GM12878 (cell line): ENCODE data around the gene CHAD. TPM values are rescaled to one million over a fixed set of nuclear protein-coding genes. Genes with fewer than 3 reads are reported as not detected.

Experiments used
- ATAC-seq: fragments of 200-7000 bp; cut with Tn5 transposase; 3 replicates; pipeline ENCODE4 v1.9.1; 2020; ENCODE audit warnings: mild to moderate bottlenecking, moderate library complexity
- BruUV-seq: library from RNA; stranded (reverse); fragments of 400-500 nt; replicated peaks from 2 replicates; lab custom pipeline; 2021; lab: Mats Ljungman, UMichigan
- CTCF ChIA-PET: fragments of 300-600 bp; sonication (Branson Sonifier 250); formaldehyde crosslinking; extraction: SDS; loops from one replicate; lab custom pipeline; 2021; ENCODE audit warnings: inconsistent platforms; lab: Yijun Ruan, JAX
- POLR2A ChIA-PET: fragments of 350-600 bp; formaldehyde crosslinking; extraction: SDS; loops from one replicate; lab custom pipeline; 2021; ENCODE audit warnings: inconsistent platforms; lab: Charles Lee
- RAD21 ChIA-PET: fragments of 300-600 bp; sonication (Branson Sonifier 250); formaldehyde crosslinking; loops from one replicate; lab custom pipeline; 2023; ENCODE audit warnings: antibody characterized with exemption; ENCODE audit not compliant: unreplicated experiment; lab: Charles Lee
- SMC1A ChIA-PET: fragments of 300-600 bp; sonication (Branson Sonifier 250); formaldehyde crosslinking; loops from one replicate; lab custom pipeline; 2023; ENCODE audit not compliant: unreplicated experiment, uncharacterized antibody; lab: Charles Lee
- DNase-seq: peaks from one replicate; pipeline ENCODE4 v3.0.0-alpha.2; 2011; ENCODE audit warnings: low read depth, low spot score
- FAIRE-seq: peaks from 3 replicates; lab custom pipeline; 2011; peaks lifted over from hg19 to GRCh38; lab: Jason Lieb, UNC
- H2AFZ ChIP-seq: 2 replicates; pipeline ENCODE4 v1.6.0; 2011; ENCODE audit warnings: low read depth, low read length, control low read depth; ENCODE audit not compliant: control insufficient read depth
- H3K27ac ChIP-seq: 2 replicates; pipeline ENCODE4 v1.5.1; 2011; ENCODE audit warnings: control low read depth; ENCODE audit not compliant: control insufficient read depth, insufficient read depth
- H3K27me3 ChIP-seq, 2 experiments: replicated peaks in 1 of 2; 2 replicates each; pipeline versions ENCODE4 v1.6.0 to v1.6.1; 2011; ENCODE audit warnings: low read length in 1 of 2; ENCODE audit not compliant: control insufficient read depth in 2 of 2, insufficient read depth in 2 of 2
- H3K36me3 ChIP-seq, 2 experiments: 2 replicates each; pipeline ENCODE4 v1.5.1; 2011; ENCODE audit warnings: low read length in 1 of 2; ENCODE audit not compliant: control insufficient read depth in 2 of 2, insufficient read depth in 2 of 2
- H3K4me1 ChIP-seq: 2 replicates; pipeline ENCODE4 v1.6.1; 2011; ENCODE audit warnings: mild to moderate bottlenecking, low read length, moderate library complexity, mixed read lengths; ENCODE audit not compliant: control insufficient read depth, insufficient read depth
- H3K4me2 ChIP-seq: 2 replicates; pipeline ENCODE4 v1.6.0; 2011; ENCODE audit warnings: control low read depth; ENCODE audit not compliant: control insufficient read depth, insufficient read depth
- H3K4me3 ChIP-seq: fragments of 200-600 bp; sonication (generic); 2 replicates; pipeline ENCODE4 v1.5.1; 2016
- H3K79me2 ChIP-seq: 2 replicates; pipeline ENCODE4 v1.6.0; 2011; ENCODE audit warnings: low read length; ENCODE audit not compliant: control insufficient read depth, insufficient read depth
- H3K9ac ChIP-seq: 2 replicates; pipeline ENCODE4 v1.8.0; 2011; ENCODE audit warnings: low read length, control low read depth, mixed read lengths; ENCODE audit not compliant: control insufficient read depth, insufficient read depth
- H3K9me3 ChIP-seq: replicated peaks from 3 replicates; pipeline ENCODE4 v1.5.1; 2011; ENCODE audit warnings: mild to moderate bottlenecking, low read length; ENCODE audit not compliant: control insufficient read depth, insufficient read depth
- H4K20me1 ChIP-seq: 2 replicates; pipeline ENCODE4 v1.6.0; 2011; ENCODE audit not compliant: control insufficient read depth, insufficient read depth
- BCLAF1 ChIP-seq: fragments of 450-650 bp; IDR thresholded peaks from 2 replicates; pipeline ENCODE4 v1.6.1; 2017; ENCODE audit warnings: antibody characterized with exemption, mild to moderate bottlenecking, moderate library complexity
- CBX3 ChIP-seq: fragments of 200-600 bp; sonication (generic); IDR thresholded peaks from 2 replicates; pipeline ENCODE4 v1.6.1; 2016; ENCODE audit warnings: low read depth, borderline replicate concordance
- CHD1 ChIP-seq: IDR thresholded peaks from 2 replicates; pipeline ENCODE4 v1.6.1; 2012; ENCODE audit warnings: low read depth, low read length, improper control_type of control experiment
- E2F4 ChIP-seq: IDR thresholded peaks from 2 replicates; pipeline ENCODE4 v1.6.1; 2012; ENCODE audit warnings: low read depth, low read length, improper control_type of control experiment
- EZH2 ChIP-seq: IDR thresholded peaks from 2 replicates; pipeline ENCODE4 v1.6.1; 2012; ENCODE audit warnings: low read depth, mild to moderate bottlenecking, control low read depth, inconsistent platforms, low read length, borderline replicate concordance; ENCODE audit not compliant: control insufficient read depth
- LARP7 ChIP-seq: fragments of 450-650 bp; IDR thresholded peaks from 2 replicates; pipeline ENCODE4 v1.6.1; 2017; ENCODE audit warnings: mild to moderate bottlenecking
- PRDM15 ChIP-seq: fragments of 450-650 bp; formaldehyde crosslinking; IDR thresholded peaks from 2 replicates; pipeline ENCODE4 v1.4.0; 2020; ENCODE audit warnings: mild to moderate bottlenecking, moderate library complexity
- REST ChIP-seq: IDR thresholded peaks from 2 replicates; pipeline ENCODE4 v1.6.1; 2012; ENCODE audit warnings: mild to moderate bottlenecking, low read depth, low read length
- SUPT20H ChIP-seq: IDR thresholded peaks from 2 replicates; pipeline ENCODE4 v1.6.1; 2011; ENCODE audit warnings: low read depth, mild to moderate bottlenecking, low read length, moderate library complexity, borderline replicate concordance; ENCODE audit not compliant: control insufficient read depth
- TCF12 ChIP-seq: IDR thresholded peaks from 2 replicates; pipeline ENCODE4 v1.6.1; 2011; ENCODE audit warnings: low read depth, mild to moderate bottlenecking, low read length
- ZBED1 ChIP-seq: IDR thresholded peaks from 2 replicates; pipeline ENCODE4 v1.6.1; 2016; ENCODE audit warnings: borderline replicate concordance
- ZSCAN29 ChIP-seq: fragments of 450-650 bp; IDR thresholded peaks from 2 replicates; pipeline ENCODE4 v1.6.1; 2017; ENCODE audit warnings: mild to moderate bottlenecking, moderate library complexity
- WGBS: methylation state at CpG from one replicate; pipeline ENCODE4 v1.1.6; 2016; ENCODE audit warnings: low lambda C conversion rate; ENCODE audit not compliant: insufficient replicate concordance, insufficient coverage; ENCODE audit errors: missing lambda C conversion rate; 5-methylcytosine and 5-hydroxymethylcytosine counted together
- in situ Hi-C: fragments of 300-500 bp; cut with MboI; formaldehyde crosslinking; loops from 9 replicates; pipeline ENCODE4 v1.14.3; 2018; ENCODE audit warnings: mixed read lengths
- intact Hi-C: fragments of 100-400 bp; cut with micrococcal nuclease; formaldehyde crosslinking; loops from one replicate; pipeline ENCODE4 v1.14.2; 2022; ENCODE audit not compliant: unreplicated experiment
- polyA plus RNA-seq, 11 experiments: library from polyadenylated mRNA; depleted of rRNA in 4 of 11; unstranded in 6 of 11; stranded (reverse) in 5 of 11; fragments of >200 nt; fragmentation: Nextera tagmentation in 4 of 11; fragmentation: Illumina TruSeq in 1 of 11; extraction: Ambion mirVana in 4 of 11; extraction: Trizol in 1 of 11; gene quantifications; 1 replicate in 1 of 11; 2 replicates in 10 of 11; pipeline versions ENCODE4 v1.2.1 to v1.2.3, GENCODE V29; 2011 to 2016; ENCODE audit warnings: inconsistent platforms in 2 of 11, missing spikeins in 2 of 11, low read depth in 1 of 11
- total RNA-seq, 4 experiments: library from RNA; depleted of rRNA in 3 of 4; stranded (reverse); fragments of >200 nt in 3 of 4; fragmentation: Illumina TruSeq in 1 of 4; extraction: Trizol in 1 of 4; gene quantifications; 2 replicates each; pipeline versions ENCODE4 v1.2.1 to v1.2.3, GENCODE V29; 2013 to 2021

CHAD gene
- total and polyA plus RNA-seq, 10 of the 15 experiments (the other 5 are each of a cell fraction or from before 2014, with no cell fraction given) = 0.06 TPM; not detected in 9

GRCh38 chr17:50505591-50506130 is 37.0 kb upstream of the CHAD start:
- ATAC-seq (no peak), DNase-seq (no peak), FAIRE-seq (no peak)
- Histone ChIP-seq H3K27ac (no peak overlapping the region), H3K4me3 (no peak overlapping the region), H3K4me1 (peaks cover 15% of the 10 kb centered on the region), H4K20me1 (no peaks in the 10 kb centered on the region), H3K9ac (no peak overlapping the region), H3K27me3 (no peaks in the 10 kb centered on the region), H3K9me3 (no peaks in the 10 kb centered on the region), H2AFZ (no peak overlapping the region), H3K36me3 (no peaks in the 10 kb centered on the region), H3K79me2 (peaks cover 3% of the 10 kb centered on the region; the same call in 1 of the 2 replicates), H3K4me2 (no peak overlapping the region)
- intact Hi-C loops = no loop called here
- ChIA-PET CTCF (interaction anchor here (0.8 to 1.2 kb wide), 4 partner anchors 19 to 27 kb away, joined by 3 to 5 read pairs (median 4); no protein-coding TSS in a partner anchor), SMC1A (interaction anchor here (1.5 to 1.9 kb wide), 2 partner anchors 12 to 36 kb away, joined by 3 to 4 read pairs; no protein-coding TSS in a partner anchor), RAD21 (interaction anchor here (1.8 kb wide), 1 partner anchor 37 kb away, joined by 5 read pairs; no protein-coding TSS in a partner anchor), POLR2A (no interaction called here)
- no TSS peak for BruUV-seq
- in situ Hi-C loops = no loop called here
- WGBS = 41% methylated on average over 7 of the region's 7 CpGs
- TF ChIP-seq REST (no peak), E2F4 (no peak), PRDM15 (CRISPR knock-in tag) (no peak), LARP7 (no peak), CHD1 (no peak), EZH2 (no peak), CBX3 (no peak), ZBED1 (no peak), SUPT20H (no peak), TCF12 (no peak), BCLAF1 (no peak), ZSCAN29 (no peak)
